B cell (primary cell): ENCODE measurements around the gene PLCB1. TPM values are rescaled to one million over a fixed set of nuclear protein-coding genes. Genes with fewer than 3 reads are reported as not detected.

Experiments
- ATAC-seq: fragments of 200-7000 bp; cut with Tn5 transposase; one replicate; pipeline ENCODE4 v1.10.0; 2021; ENCODE audit warnings: low read depth, mild to moderate bottlenecking, moderate number of reproducible peaks, moderate library complexity
- CTCF ChIA-PET: fragments of 350-600 bp; sonication (Branson Sonifier 250); formaldehyde crosslinking; loops from one replicate; lab custom pipeline; 2021; ENCODE audit warnings: antibody characterized with exemption, inconsistent platforms; lab: Charles Lee
- POLR2A ChIA-PET: fragments of 350-600 bp; sonication (Branson Sonifier 250); formaldehyde crosslinking; loops from one replicate; lab custom pipeline; 2021; ENCODE audit warnings: antibody characterized with exemption; lab: Charles Lee
- DNase-seq: peaks from one replicate; pipeline ENCODE4 v3.0.0; 2013
- H2AFZ ChIP-seq: 2 replicates; pipeline ENCODE4 v1.6.1; 2012; ENCODE audit warnings: mild to moderate bottlenecking, low read depth, low read length; ENCODE audit not compliant: insufficient read depth, poor library complexity, severe bottlenecking
- H3K27ac ChIP-seq, 2 donors: 1 replicate in 1 of 2; 2 replicates in 1 of 2; pipeline ENCODE4 v1.5.1; 2012 to 2013; ENCODE audit warnings: low read length in 2 of 2, mild to moderate bottlenecking in 2 of 2, moderate library complexity in 1 of 2
- H3K27me3 ChIP-seq, 4 experiments: fragments of 200-600 bp in 1 of 4; sonication (generic) in 1 of 4; replicated peaks in 1 of 4; 1 replicate in 2 of 4; 2 replicates in 2 of 4; pipeline versions ENCODE4 v1.6.1 to v1.7.0; 2013 to 2016; ENCODE audit warnings: low read length in 3 of 4, mild to moderate bottlenecking in 2 of 4, mixed read lengths in 1 of 4, moderate library complexity in 1 of 4; ENCODE audit not compliant: insufficient read depth in 4 of 4, control insufficient read depth in 3 of 4; ENCODE audit errors: control extremely low read depth in 1 of 4
- H3K36me3 ChIP-seq, 2 experiments: replicated peaks in 1 of 2; 1 replicate in 1 of 2; 2 replicates in 1 of 2; pipeline versions ENCODE4 v1.6.1 to v1.7.1; 2013; ENCODE audit warnings: low read length in 1 of 2; ENCODE audit not compliant: insufficient read depth in 2 of 2, control insufficient read depth in 1 of 2; ENCODE audit errors: control extremely low read depth in 1 of 2, extremely low read depth in 1 of 2
- H3K4me1 ChIP-seq, 2 donors: fragments of 200-600 bp in 1 of 2; sonication (generic) in 1 of 2; 1 replicate in 1 of 2; 2 replicates in 1 of 2; pipeline versions ENCODE4 v1.5.1 to v1.6.1; 2013 to 2017; ENCODE audit warnings: low read length in 2 of 2; ENCODE audit not compliant: control insufficient read depth in 2 of 2, insufficient read depth in 2 of 2
- H3K4me2 ChIP-seq: replicated peaks from 2 replicates; pipeline ENCODE3; 2012; ENCODE audit warnings: mild to moderate bottlenecking, low read depth, low read length; ENCODE audit not compliant: poor library complexity, severe bottlenecking
- H3K4me3 ChIP-seq, 5 experiments: fragments of 200-600 bp in 1 of 5; sonication (generic) in 1 of 5; 1 replicate in 3 of 5; 2 replicates in 2 of 5; pipeline versions ENCODE4 v1.5.1 to v1.7.0; 2011 to 2016; ENCODE audit warnings: low read length in 4 of 5, mild to moderate bottlenecking in 4 of 5, low read depth in 2 of 5, control low read depth in 1 of 5, moderate library complexity in 1 of 5; ENCODE audit not compliant: insufficient read depth in 1 of 5; ENCODE audit errors: control extremely low read depth in 1 of 5, extremely low read depth in 1 of 5
- H3K79me2 ChIP-seq: fragments of 200-600 bp; sonication (generic); one replicate; pipeline ENCODE4 v1.6.0; 2016; ENCODE audit warnings: low read length; ENCODE audit not compliant: control insufficient read depth, insufficient read depth
- H3K9ac ChIP-seq: fragments of 200-600 bp; sonication (generic); 2 replicates; pipeline ENCODE4 v1.6.1; 2017; ENCODE audit warnings: mild to moderate bottlenecking, low read length, moderate library complexity
- H3K9me3 ChIP-seq, 3 donors: one replicate each; pipeline versions ENCODE4 v1.6.1 to v1.7.1; 2013; ENCODE audit warnings: low read length in 2 of 3; ENCODE audit not compliant: control insufficient read depth in 2 of 3, insufficient read depth in 1 of 3; ENCODE audit errors: control extremely low read depth in 1 of 3
- H4K20me1 ChIP-seq: 2 replicates; pipeline ENCODE4 v1.6.0; 2012; ENCODE audit warnings: mild to moderate bottlenecking, low read length; ENCODE audit not compliant: insufficient read depth, control insufficient read depth, poor library complexity, severe bottlenecking
- H3K27ac Mint-ChIP-seq: one replicate; pipeline ENCODE4 v1.8.0; 2021; ENCODE audit warnings: mixed read lengths
- H3K27me3 Mint-ChIP-seq: one replicate; pipeline ENCODE4 v1.8.0; 2021; ENCODE audit warnings: mixed read lengths
- H3K4me1 Mint-ChIP-seq: one replicate; pipeline ENCODE4 v1.8.0; 2021; ENCODE audit warnings: mixed read lengths
- H3K4me3 Mint-ChIP-seq: one replicate; pipeline ENCODE4 v1.8.0; 2021; ENCODE audit warnings: mixed read lengths
- H3K9me3 Mint-ChIP-seq: one replicate; pipeline ENCODE4 v1.8.0; 2022; ENCODE audit warnings: mixed read lengths; ENCODE audit not compliant: insufficient read depth
- CTCF ChIP-seq: fragments of 200-600 bp; IDR thresholded peaks from one replicate; pipeline ENCODE4 v1.8.0; 2022; ENCODE audit warnings: antibody characterized with exemption, mild to moderate bottlenecking
- EZH2 ChIP-seq: IDR thresholded peaks from 2 replicates; pipeline ENCODE4 v1.6.1; 2012; ENCODE audit warnings: borderline replicate concordance, low read depth, mild to moderate bottlenecking, moderate library complexity, low read length; ENCODE audit not compliant: insufficient read depth, poor library complexity, severe bottlenecking
- WGBS: methylation state at CpG from one replicate; pipeline ENCODE4 v1.1.5; 2013; ENCODE audit warnings: missing lambda C conversion rate; ENCODE audit not compliant: insufficient coverage; 5-methylcytosine and 5-hydroxymethylcytosine counted together
- intact Hi-C: fragments of 100-400 bp; cut with micrococcal nuclease; formaldehyde crosslinking; loops from one replicate; pipeline ENCODE4 v1.10.0; 2022
- polyA plus RNA-seq: library from polyadenylated mRNA; depleted of rRNA; stranded (reverse); fragments of >200 nt; gene quantifications from 2 replicates; pipeline ENCODE4 v1.2.3, GENCODE V29; 2012
- total RNA-seq, 2 donors: library from RNA; stranded (reverse); fragments of 120-200 nt in 1 of 2; gene quantifications; 1 replicate in 1 of 2; 2 replicates in 1 of 2; pipeline versions ENCODE4 v1.2.3 to v1.2.4, GENCODE V29; 2013 to 2022

Gene PLCB1
- total and polyA plus RNA-seq, 2 donors (not counting 1 experiment from before 2014, with no cell fraction given): 0.18 to 0.47 TPM

GRCh38 chr20:8535403-8536261 is 403.6 kb downstream of the PLCB1 start:
- no peak overlapping the region for H3K4me3 ChIP-seq
- peak overlapping the region; percentile 31 for H3K4me2 ChIP-seq
- no peaks in the 10 kb centered on the region for H3K27me3 ChIP-seq
- ChIA-PET POLR2A (no interaction called here), CTCF (interaction anchor here (0.8 kb wide), 1 partner anchor 186 kb away, joined by 3 read pairs; no protein-coding TSS in a partner anchor)
- peak overlapping the region; percentile 0 for H2AFZ ChIP-seq
- WGBS: no CpG with 5 or more reads among the region's 3 CpGs
- intact Hi-C loops: no loop called here
- H3K27ac Mint-ChIP-seq: no peak overlapping the region
- H3K4me1 Mint-ChIP-seq: peaks cover 27% of the 10 kb centered on the region
- DNase-seq: peak; percentile 14
- H3K9ac ChIP-seq: no peak overlapping the region
- no peaks in the 10 kb centered on the region for H3K9me3 Mint-ChIP-seq
- H3K4me3 Mint-ChIP-seq: no peak overlapping the region
- peak overlapping the region in 1 of 2 donors; percentile 1 for H3K27ac ChIP-seq
- H3K27me3 Mint-ChIP-seq: no peaks in the 10 kb centered on the region
- ATAC-seq: no peak
- TF ChIP-seq EZH2 (no peak), CTCF (peak; percentile 30)
- no peaks in the 10 kb centered on the region for H3K79me2 ChIP-seq
- no peaks in the 10 kb centered on the region for H3K36me3 ChIP-seq
- no peaks in the 10 kb centered on the region for H4K20me1 ChIP-seq
- H3K9me3 ChIP-seq: no peaks in the 10 kb centered on the region
- peaks cover 18 to 25% of the 10 kb centered on the region in 2 donors for H3K4me1 ChIP-seq

GRCh38 chr20:8536262-8536618 is 404.2 kb downstream of the PLCB1 start:
- ATAC-seq (no peak), DNase-seq (peak; percentile 15)
- peak overlapping the region; percentile 16 for H3K27ac Mint-ChIP-seq
- ChIA-PET POLR2A (no interaction called here), CTCF (no interaction called here)
- Histone ChIP-seq H3K79me2 (no peaks in the 10 kb centered on the region), H3K4me2 (peak overlapping the region; percentile 31), H4K20me1 (no peaks in the 10 kb centered on the region), H3K9me3 (no peaks in the 10 kb centered on the region), H2AFZ (peak overlapping the region; percentile 0), H3K36me3 (no peaks in the 10 kb centered on the region), H3K4me3 (no peak overlapping the region), H3K4me1 (peaks cover 18 to 25% of the 10 kb centered on the region in 2 donors), H3K9ac (no peak overlapping the region), H3K27me3 (no peaks in the 10 kb centered on the region), H3K27ac (peak overlapping the region in 1 of 2 donors; percentile 1)
- TF ChIP-seq CTCF (no peak), EZH2 (no peak)
- peaks cover 27% of the 10 kb centered on the region for H3K4me1 Mint-ChIP-seq
- no peaks in the 10 kb centered on the region for H3K27me3 Mint-ChIP-seq
- intact Hi-C loops: no loop called here
- WGBS: 83% methylated on average over 1 of the region's 5 CpGs
- H3K4me3 Mint-ChIP-seq: peak overlapping the region; percentile 42
- H3K9me3 Mint-ChIP-seq: no peaks in the 10 kb centered on the region
